Measurements from ENCODE around the gene MACROH2A1.

DNA sequence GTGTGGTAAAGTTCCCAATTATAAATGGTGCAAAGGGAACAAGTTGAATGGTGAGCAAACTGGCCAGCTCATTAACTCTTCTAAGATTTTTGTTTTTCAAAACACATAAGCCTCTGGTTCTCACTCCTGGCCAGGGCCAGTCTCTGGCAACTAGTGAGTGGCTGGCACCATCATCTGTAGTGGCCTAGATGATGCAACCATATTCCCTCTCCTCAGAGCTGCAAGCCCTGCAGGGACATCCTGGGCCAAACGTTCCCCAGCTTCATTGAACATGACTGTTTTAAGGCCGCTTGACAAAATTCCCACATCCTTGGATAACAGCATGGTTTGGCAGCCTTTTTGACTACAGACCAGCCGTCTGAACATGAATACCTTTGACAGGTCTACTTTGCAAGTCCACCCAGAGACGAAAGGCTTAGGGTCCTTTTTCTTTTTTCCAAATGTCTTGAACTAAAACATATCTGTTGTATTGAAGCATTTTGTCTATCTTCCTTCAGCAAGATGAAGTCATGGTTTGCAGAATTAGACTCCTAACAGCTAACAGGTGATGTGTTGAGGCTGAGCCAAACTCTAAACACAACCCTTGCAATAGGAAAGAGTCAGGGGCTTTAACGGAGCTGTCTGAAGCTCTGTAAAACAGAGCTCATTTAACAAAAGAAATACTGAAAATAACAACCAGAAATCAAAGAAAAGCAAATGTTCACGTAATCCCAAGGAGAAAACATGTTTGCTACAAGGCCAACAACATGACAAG is 23.8 kb downstream of the MACROH2A1 start:
- no peak for TF ChIP-seq CTCF (conservative IDR thresholded peaks at IDR 0.05 in 1 of 2, IDR thresholded peaks at IDR 0.05 in 1 of 2; ENCODE audit: low read depth in 1 of 2, low read length in 2 of 2)
- no peak for TF ChIP-seq EZH2 (IDR thresholded peaks at IDR 0.05; ENCODE audit: low read length, missing control alignments)
